ENCODE results near the gene FLOT2. TPM values are rescaled to one million over a fixed set of nuclear protein-coding genes. Genes with fewer than 3 reads are reported as not detected.

FLOT2 gene
- total and polyA plus RNA-seq, 8 donors = 66.3 to 171 (median 77.7) TPM

DNA sequence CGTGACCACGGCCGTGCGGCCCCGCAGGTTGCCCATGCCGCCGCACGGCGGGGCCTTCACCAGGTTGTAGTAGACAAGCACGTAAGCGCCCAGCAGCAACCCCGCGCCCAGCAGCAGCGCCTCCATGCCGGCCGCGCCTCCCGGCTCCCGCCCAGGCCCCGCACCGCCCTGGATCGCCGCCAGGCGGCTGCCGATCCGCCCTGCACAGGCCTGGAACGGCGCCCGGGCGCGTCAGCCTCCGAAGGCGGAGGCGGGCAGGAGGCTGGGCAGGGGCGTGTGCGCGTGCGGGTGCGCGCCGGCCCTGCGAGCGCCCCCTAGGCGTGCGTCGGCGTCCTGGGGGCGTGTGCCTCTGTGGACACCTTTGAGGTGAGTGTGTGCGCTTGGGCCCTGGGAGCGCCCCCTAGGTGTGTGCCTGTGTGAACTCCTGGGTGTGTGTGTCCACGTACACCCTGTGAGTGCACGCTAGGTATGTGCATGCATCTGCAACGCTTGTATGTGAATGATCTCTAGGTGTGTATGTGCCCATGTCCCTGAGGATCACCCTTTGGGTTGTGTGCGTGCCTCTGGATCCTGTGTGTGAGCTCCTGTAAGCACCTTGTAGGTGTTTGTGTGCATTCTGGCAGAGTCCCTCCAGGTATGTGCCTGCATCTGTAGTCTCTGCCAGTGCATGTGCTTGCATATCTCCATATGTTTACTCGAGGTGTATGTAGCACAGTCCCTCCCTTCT, 5.4 kb upstream of the FLOT2 start, which contains the start of gene DHRS13:
DHRS13 (minus strand) TSS at position 261 of the 727 bp plus-strand sequence; CDS start at position 126, 135 bp downstream.
- Histone ChIP-seq H3K36me3 (peaks cover 0 to 28% of the 10 kb centered on the region in 2 donors), H3K4me1 (peaks cover 5 to 47% of the 10 kb centered on the region in 2 donors), H3K27ac (peak within 1 kb of the TSS; percentile 87 to 92), H3K9me3 (no peaks in the 10 kb centered on the region), H3K4me3 (peak within 1 kb of the TSS; percentile 54 to 79), H3K27me3 (no peaks in the 10 kb centered on the region)
- peak; percentile 96 for ATAC-seq
- peak; percentile 87 to 98 (median 92) for DNase-seq
- intact Hi-C loops (cut with DNase I) = loop anchor here in 1 of 2 donors (5.0 kb wide), 1 partner anchor 141 kb away; no protein-coding TSS in a partner anchor
- TF ChIP-seq, protein P1, sequence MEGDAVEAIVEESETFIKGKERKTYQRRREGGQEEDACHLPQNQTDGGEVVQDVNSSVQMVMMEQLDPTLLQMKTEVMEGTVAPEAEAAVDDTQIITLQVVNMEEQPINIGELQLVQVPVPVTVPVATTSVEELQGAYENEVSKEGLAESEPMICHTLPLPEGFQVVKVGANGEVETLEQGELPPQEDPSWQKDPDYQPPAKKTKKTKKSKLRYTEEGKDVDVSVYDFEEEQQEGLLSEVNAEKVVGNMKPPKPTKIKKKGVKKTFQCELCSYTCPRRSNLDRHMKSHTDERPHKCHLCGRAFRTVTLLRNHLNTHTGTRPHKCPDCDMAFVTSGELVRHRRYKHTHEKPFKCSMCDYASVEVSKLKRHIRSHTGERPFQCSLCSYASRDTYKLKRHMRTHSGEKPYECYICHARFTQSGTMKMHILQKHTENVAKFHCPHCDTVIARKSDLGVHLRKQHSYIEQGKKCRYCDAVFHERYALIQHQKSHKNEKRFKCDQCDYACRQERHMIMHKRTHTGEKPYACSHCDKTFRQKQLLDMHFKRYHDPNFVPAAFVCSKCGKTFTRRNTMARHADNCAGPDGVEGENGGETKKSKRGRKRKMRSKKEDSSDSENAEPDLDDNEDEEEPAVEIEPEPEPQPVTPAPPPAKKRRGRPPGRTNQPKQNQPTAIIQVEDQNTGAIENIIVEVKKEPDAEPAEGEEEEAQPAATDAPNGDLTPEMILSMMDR (IDR thresholded peaks at IDR 0.05) = peak; percentile 93

DNA sequence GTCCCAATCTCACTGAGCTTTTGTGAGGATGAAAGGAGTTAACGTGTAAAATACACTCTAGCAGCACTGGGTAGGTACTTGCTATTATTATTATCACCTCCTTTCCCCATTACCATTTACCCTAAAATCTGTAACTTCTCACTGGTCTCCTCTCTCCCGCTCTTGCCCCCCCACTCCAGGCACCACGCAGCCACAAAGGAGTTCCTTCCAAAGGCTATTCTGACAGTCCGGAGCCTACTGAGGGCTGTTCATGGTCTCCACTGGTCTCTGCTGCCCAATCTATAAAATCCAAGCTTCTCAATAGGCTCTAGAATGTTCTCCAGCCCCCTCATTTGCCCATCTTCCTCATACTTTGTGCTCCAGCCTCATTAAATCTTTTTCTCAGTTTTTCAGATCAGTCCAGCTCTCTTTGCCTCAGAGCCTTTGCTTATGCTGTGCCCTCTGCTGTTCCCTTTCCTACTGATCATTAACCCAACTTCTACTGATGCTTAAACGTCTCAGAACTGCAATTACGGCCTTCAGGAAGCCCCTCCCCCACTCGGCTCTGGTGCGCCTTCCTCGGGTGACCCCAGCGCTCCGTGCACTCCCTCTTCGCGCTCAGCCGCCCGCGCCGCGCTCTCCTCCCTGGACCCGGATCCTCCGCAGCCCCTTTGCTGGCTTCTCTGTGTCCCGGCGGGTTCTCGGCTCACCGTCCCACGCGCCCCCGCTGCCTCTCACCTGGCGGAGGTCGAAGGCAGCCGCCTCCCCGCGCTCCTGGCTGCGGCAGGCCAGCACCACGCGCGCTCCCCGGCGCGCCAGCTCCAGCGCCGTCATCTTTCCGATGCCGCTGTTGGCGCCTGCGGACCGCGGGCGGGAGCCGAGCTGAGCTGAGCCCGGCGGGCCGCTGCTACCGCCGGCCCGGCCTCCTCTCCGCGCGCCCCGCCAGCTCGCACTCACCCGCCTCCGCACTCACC, 4.6 kb upstream of the FLOT2 start:
- TF ChIP-seq, protein P1 (IDR thresholded peaks at IDR 0.05) = no peak
- peaks cover 0 to 19% of the 10 kb centered on the region in 2 donors for H3K36me3 ChIP-seq
- H3K27ac ChIP-seq = peak overlapping the region; percentile 87 to 92
- DNase-seq (peak in 3 of 4 donors; percentile 35 to 88 (median 55)), ATAC-seq (peak; percentile 42)
- peak overlapping the region; percentile 54 to 79 for H3K4me3 ChIP-seq
- intact Hi-C loops (cut with DNase I) = loop anchor here in 1 of 2 donors (5.0 kb wide), 1 partner anchor 140 kb away; no protein-coding TSS in a partner anchor
- peaks cover 6 to 46% of the 10 kb centered on the region in 2 donors for H3K4me1 ChIP-seq
- H3K27me3 ChIP-seq = no peaks in the 10 kb centered on the region
- no peaks in the 10 kb centered on the region for H3K9me3 ChIP-seq

DNA sequence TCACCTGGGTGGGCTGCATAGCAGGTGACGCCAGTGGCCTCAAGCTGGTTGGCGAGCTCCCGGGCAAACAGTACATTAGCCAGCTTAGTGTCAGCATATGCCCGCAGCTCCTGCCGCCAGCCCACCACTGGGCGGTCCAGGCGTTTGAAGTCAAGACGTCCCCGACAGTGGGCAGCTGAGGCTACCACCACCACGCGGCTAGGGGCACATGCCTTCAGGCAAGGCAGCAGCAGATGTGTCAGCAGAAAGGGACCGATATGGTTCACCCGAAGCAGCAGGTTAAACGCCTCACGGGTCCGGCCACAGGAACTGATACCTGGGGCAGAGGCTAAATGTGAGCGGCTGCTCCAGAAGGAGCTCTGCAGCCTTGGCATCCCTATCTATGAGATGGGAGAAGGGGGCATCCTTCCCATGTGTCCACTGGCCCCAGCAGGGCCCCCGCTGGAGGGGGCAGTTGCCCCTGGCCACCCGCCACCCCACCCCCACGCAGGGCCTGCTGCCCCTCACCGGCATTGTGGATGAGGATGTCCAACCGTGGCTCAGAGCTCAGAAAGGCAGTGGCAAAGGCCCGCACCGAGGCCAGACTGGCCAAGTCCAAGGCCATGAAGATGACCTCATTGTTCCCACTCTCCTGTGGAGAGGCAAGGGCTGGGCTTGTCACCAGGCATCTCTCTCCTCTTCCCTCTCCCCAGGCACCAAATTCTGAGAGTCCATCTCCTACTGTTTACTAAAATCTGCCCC, 3.6 kb upstream of the FLOT2 start:
- Histone ChIP-seq H3K4me1 (peaks cover 10 to 53% of the 10 kb centered on the region in 2 donors), H3K9me3 (no peaks in the 10 kb centered on the region), H3K27me3 (no peaks in the 10 kb centered on the region), H3K4me3 (peak overlapping the region in 1 of 2 donors; percentile 79), H3K36me3 (peaks cover 0 to 9% of the 10 kb centered on the region in 2 donors), H3K27ac (peak overlapping the region in 1 of 2 donors; percentile 92)
- DNase-seq (peak in 1 of 4 donors; percentile 58), ATAC-seq (no peak)
- TF ChIP-seq, protein P1 (IDR thresholded peaks at IDR 0.05) = no peak
- intact Hi-C loops (cut with DNase I) = loop anchor here in 1 of 2 donors (5.0 kb wide), 1 partner anchor 139 kb away; no protein-coding TSS in a partner anchor

DNA sequence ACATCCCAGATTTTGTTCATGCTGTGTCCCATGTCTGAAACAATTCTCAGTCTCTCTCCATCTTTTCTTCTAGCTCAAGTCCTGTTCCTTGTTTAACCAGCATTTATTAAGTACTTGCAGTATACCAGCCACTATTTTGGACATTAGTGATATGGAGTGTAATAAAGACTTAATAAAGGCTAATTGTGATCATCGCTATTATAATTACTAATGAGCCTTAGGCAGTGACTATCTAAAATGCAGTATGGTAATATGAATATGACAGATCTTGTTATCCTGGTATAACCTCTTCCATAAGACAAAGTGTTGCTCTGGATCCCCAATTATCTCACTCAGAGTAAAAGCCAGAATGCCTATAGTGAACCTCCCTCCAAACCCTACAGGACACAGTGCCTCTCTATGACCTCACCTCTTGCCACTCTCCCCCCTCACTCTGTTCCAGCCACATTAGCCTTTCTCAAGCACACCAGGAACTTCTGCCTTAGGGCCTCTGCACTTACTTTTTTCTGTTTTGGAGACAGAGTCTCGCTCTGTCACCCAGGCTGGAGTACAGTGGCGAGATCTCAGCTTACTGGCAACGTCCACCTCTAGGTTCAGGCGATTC, 1.8 kb upstream of the FLOT2 start:
- H3K4me1 ChIP-seq = peaks cover 17 to 70% of the 10 kb centered on the region in 2 donors
- DNase-seq (no peak), ATAC-seq (no peak)
- TF ChIP-seq, protein P1 (IDR thresholded peaks at IDR 0.05) = no peak
- H3K27me3 ChIP-seq = no peaks in the 10 kb centered on the region
- no peaks in the 10 kb centered on the region for H3K36me3 ChIP-seq
- H3K4me3 ChIP-seq = no peak overlapping the region
- intact Hi-C loops (cut with DNase I) = no loop called here
- no peaks in the 10 kb centered on the region for H3K9me3 ChIP-seq
- peak overlapping the region in 1 of 2 donors; percentile 99 for H3K27ac ChIP-seq

Measured in left lung (tissue), 10 donors.